ENCODE data around the gene DNM1. TPM values are rescaled to one million over a fixed set of nuclear protein-coding genes. Genes with fewer than 3 reads are reported as not detected.

The DNM1 gene
- total RNA-seq, 1 donor, result 3.6 TPM

- Histone ChIP-seq H3K4me2 (ENCODE audit: insufficient read depth, low read length) (no peak overlapping the region), H3K36me3 (ENCODE audit: insufficient read depth, low read length) (no peaks in the 10 kb centered on the region)
Measured at GRCh38 chr9:128206484-128206883, 3.3 kb downstream of the DNM1 start.

GRCh38 chr9:128206916-128207910 is 4.0 kb downstream of the DNM1 start:
- no peak overlapping the region for H2AFZ ChIP-seq (ENCODE audit: low read length)
- H3K27me3 ChIP-seq (ENCODE audit: insufficient read depth, low read length), result peaks cover 3% of the 10 kb centered on the region
- H3K27ac ChIP-seq (ENCODE audit: low read depth, low read length), result no peak overlapping the region
- no peaks in the 10 kb centered on the region for H3K79me2 ChIP-seq (ENCODE audit: insufficient read depth, low read length)
- H3K9me3 ChIP-seq (ENCODE audit: low read depth, low read length), result no peaks in the 10 kb centered on the region
- H3K36me3 ChIP-seq (ENCODE audit: insufficient read depth, low read length), result no peaks in the 10 kb centered on the region
- no peak overlapping the region for H3K4me2 ChIP-seq (ENCODE audit: insufficient read depth, low read length)
- H3K4me3 ChIP-seq (ENCODE audit: insufficient read depth, low read length), result no peak overlapping the region
- DNase-seq (ENCODE audit: insufficient read length, low spot score, missing footprints), result peak; percentile 81
- peaks cover 12% of the 10 kb centered on the region for H3K4me1 ChIP-seq (ENCODE audit: insufficient read depth, low read length)
- H4K20me1 ChIP-seq (ENCODE audit: insufficient read depth, low read length), result peaks cover 2% of the 10 kb centered on the region
- no peak for TF ChIP-seq CTCF (IDR thresholded peaks at IDR 0.05; ENCODE audit: extremely low read depth, low read depth, low read length)

More at GRCh38 chr9:128206484-128206883, 3.3 kb downstream of the DNM1 start:
- Histone ChIP-seq H3K9me3 (ENCODE audit: low read depth, low read length) (no peaks in the 10 kb centered on the region), H3K27me3 (ENCODE audit: insufficient read depth, low read length) (peaks cover 2% of the 10 kb centered on the region), H3K4me1 (ENCODE audit: insufficient read depth, low read length) (peaks cover 18% of the 10 kb centered on the region), H4K20me1 (ENCODE audit: insufficient read depth, low read length) (peaks cover 2% of the 10 kb centered on the region), H2AFZ (ENCODE audit: low read length) (no peak overlapping the region), H3K79me2 (ENCODE audit: insufficient read depth, low read length) (no peaks in the 10 kb centered on the region), H3K27ac (ENCODE audit: low read depth, low read length) (no peak overlapping the region), H3K4me3 (ENCODE audit: insufficient read depth, low read length) (no peak overlapping the region)
- no peak for TF ChIP-seq CTCF (IDR thresholded peaks at IDR 0.05; ENCODE audit: extremely low read depth, low read depth, low read length)
- peak; percentile 74 for DNase-seq (ENCODE audit: insufficient read length, low spot score, missing footprints)

GRCh38 chr9:128208386-128208785 is 5.2 kb downstream of the DNM1 start:
- no peak overlapping the region for H2AFZ ChIP-seq (ENCODE audit: low read length)
- H3K27ac ChIP-seq (ENCODE audit: low read depth, low read length), result no peak overlapping the region
- peaks cover 3% of the 10 kb centered on the region for H3K27me3 ChIP-seq (ENCODE audit: insufficient read depth, low read length)
- H4K20me1 ChIP-seq (ENCODE audit: insufficient read depth, low read length), result peaks cover 2% of the 10 kb centered on the region
- H3K36me3 ChIP-seq (ENCODE audit: insufficient read depth, low read length), result no peaks in the 10 kb centered on the region
- no peak overlapping the region for H3K4me2 ChIP-seq (ENCODE audit: insufficient read depth, low read length)
- no peak for TF ChIP-seq CTCF (IDR thresholded peaks at IDR 0.05; ENCODE audit: extremely low read depth, low read depth, low read length)
- peaks cover 4% of the 10 kb centered on the region for H3K4me1 ChIP-seq (ENCODE audit: insufficient read depth, low read length)
- DNase-seq (ENCODE audit: insufficient read length, low spot score, missing footprints), result peak; percentile 76
- H3K79me2 ChIP-seq (ENCODE audit: insufficient read depth, low read length), result no peaks in the 10 kb centered on the region
- H3K4me3 ChIP-seq (ENCODE audit: insufficient read depth, low read length), result no peak overlapping the region
- no peaks in the 10 kb centered on the region for H3K9me3 ChIP-seq (ENCODE audit: low read depth, low read length)

GRCh38 chr9:128208946-128209669 is 5.9 kb downstream of the DNM1 start:
- H3K27me3 ChIP-seq (ENCODE audit: insufficient read depth, low read length), result peaks cover 3% of the 10 kb centered on the region
- no peaks in the 10 kb centered on the region for H3K36me3 ChIP-seq (ENCODE audit: insufficient read depth, low read length)
- no peak overlapping the region for H2AFZ ChIP-seq (ENCODE audit: low read length)
- no peak overlapping the region for H3K4me2 ChIP-seq (ENCODE audit: insufficient read depth, low read length)
- no peak overlapping the region for H3K27ac ChIP-seq (ENCODE audit: low read depth, low read length)
- H3K79me2 ChIP-seq (ENCODE audit: insufficient read depth, low read length), result no peaks in the 10 kb centered on the region
- no peaks in the 10 kb centered on the region for H3K4me1 ChIP-seq (ENCODE audit: insufficient read depth, low read length)
- peaks cover 2% of the 10 kb centered on the region for H4K20me1 ChIP-seq (ENCODE audit: insufficient read depth, low read length)
- no peak overlapping the region for H3K4me3 ChIP-seq (ENCODE audit: insufficient read depth, low read length)
- H3K9me3 ChIP-seq (ENCODE audit: low read depth, low read length), result no peaks in the 10 kb centered on the region
- no peak for TF ChIP-seq CTCF (IDR thresholded peaks at IDR 0.05; ENCODE audit: extremely low read depth, low read depth, low read length)
- DNase-seq (ENCODE audit: insufficient read length, low spot score, missing footprints), result peak; percentile 30
